HG03135 (cell line): Measurements from ENCODE around the gene COMMD4.

Experiments used
- ATAC-seq: cut with Tn5 transposase; IDR thresholded peaks from one replicate; pipeline ENCODE4 v1.9.1; 2021; ENCODE audit warnings: mild to moderate bottlenecking, moderate library complexity; ENCODE audit not compliant: unreplicated experiment

The COMMD4 gene

DNA sequence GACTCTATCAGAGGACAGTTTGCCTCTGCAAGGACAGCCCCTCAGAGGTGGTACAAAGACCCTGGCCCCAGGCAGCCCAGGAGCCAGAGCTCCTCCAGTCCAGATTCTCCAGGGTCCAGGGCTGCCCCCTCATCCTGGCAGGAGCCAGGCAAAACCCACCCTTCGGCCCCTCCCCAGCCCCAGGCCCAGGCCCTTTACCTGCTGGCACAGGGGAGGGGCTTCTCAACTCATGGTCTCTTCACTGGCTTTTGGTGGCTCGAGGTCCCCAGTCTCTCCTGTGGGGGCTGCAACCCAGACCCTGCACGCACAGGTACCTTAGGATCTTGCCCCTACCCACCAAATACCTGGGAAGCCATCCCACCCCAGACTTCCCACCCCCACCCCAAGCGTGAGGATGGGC, 19.5 kb downstream of the COMMD4 start:
- no peak for ATAC-seq

- ATAC-seq, result no peak
These were observed 20.1 kb downstream of the COMMD4 start for GRCh38 chr15:75356006-75356405.

GRCh38 chr15:75356517-75356916, 20.7 kb downstream of the COMMD4 start:
- ATAC-seq, result no peak

DNA sequence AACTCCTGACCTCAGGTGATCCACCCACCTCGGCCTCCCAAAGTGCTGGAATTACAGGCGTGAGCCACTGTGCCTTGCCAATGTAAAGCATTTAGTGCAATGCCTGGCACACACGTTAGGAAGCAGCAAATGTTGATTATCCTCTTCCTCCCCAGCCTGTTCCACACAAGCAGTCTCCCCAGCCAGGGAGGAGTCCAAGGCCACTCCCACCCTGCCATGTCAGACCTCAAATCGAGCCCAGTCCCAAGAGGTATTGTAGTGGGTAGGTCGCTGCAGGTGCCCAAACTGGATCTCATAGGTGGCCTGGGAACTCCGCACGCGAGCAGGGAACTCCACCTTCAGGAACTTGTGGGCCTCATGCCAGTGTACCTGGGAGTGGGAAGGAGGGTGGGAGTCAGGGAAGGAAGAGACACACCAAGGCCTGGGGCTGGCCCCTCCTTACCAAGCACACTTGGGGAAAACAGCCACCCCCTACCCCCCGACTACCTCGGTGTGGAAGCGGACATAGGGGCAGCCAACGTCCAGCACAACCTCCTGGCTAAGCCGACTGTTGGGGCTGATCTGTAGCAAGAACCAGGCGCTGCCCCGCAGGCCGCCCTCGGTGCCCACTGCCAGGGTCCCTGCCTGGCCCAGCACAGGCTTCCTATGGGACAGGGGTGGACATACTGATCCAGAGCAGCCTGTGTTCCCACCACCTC, 22.3 kb downstream of the COMMD4 start:
- ATAC-seq, result no peak

GRCh38 chr15:75358771-75359536, 23.1 kb downstream of the COMMD4 start:
- no peak for ATAC-seq

DNA sequence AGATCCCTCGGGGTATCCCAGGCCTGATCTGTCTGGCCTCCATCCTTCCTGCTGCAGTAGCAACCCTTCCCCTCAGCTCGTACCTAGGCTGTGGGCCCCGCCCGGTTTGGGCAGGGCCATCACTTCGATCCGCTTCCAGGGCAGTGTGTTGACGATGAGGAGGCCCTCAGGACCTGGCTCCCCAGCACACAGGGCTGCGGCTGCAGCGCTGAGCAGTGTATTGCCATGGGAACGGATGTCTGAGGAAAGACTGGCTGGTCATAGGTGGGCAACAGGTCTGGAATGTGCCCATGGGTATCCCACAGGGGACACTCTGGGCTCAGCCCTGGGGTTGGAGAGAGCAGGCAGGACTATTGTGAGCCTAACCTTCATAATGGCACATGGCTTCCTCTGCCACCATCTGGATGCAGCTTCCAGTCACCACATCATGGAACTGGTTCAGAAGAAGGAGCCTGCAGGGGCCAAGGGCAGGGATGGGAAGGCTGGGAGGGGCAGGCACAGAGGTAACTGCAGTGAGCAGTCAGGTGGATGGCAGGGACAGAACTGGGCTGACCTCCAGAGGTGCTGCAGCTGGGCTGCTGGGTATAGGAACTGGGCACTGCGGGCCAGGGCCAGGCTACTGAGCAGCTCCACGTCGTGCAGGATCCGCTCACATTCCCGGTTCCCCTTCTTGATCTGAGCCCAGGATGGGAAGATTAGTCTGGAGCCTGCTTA, 23.8 kb downstream of the COMMD4 start:
- no peak for ATAC-seq

DNA sequence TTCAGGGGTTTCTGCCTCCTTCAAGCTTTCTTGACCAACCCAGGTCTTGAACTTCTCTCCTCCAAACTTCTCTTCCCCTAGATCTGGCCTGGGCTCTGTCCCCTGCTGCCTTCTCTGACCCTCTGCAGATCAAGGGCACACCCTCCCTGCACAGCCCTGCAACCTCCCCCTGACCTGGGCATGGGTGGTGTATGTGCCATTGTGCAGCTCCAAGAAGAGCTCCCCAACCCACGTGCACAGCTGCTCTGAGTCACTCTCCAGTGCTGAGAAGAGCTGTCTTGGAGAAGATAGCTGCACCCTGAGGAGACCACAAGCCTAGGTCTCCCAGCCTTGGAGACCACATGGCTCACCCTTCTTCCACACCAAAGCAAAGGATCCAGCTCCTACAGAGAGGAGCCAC, 24.5 kb downstream of the COMMD4 start:
- ATAC-seq, result no peak

DNA sequence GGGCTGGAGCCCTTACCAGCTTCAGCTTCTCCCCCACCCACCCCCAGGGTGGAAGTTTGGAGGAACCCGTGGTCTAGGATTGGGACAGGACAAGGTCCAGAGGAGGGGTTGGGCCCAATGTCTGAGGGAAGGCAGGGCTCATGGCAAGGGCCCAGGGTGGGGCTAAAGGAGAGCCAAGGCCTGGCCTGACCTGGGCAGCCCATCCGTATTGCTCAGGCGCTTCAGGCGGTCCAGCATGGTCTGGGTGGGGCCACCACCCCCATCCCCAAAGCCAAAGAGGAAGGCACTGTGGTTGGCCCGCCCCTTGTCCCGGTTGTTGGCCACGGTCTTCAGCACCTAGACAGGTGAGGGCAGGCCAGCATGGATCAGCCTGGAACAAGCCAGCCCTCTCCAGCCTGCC, 25.0 kb downstream of the COMMD4 start:
- ATAC-seq, result no peak

- ATAC-seq, result no peak
These were observed 25.6 kb downstream of the COMMD4 start for GRCh38 chr15:75361361-75361988.

GRCh38 chr15:75361989-75362641, 26.3 kb downstream of the COMMD4 start:
- no peak for ATAC-seq

- ATAC-seq, result no peak
These were observed 26.9 kb downstream of the COMMD4 start for GRCh38 chr15:75362642-75363249.

GRCh38 chr15:75363786-75364185, 27.9 kb downstream of the COMMD4 start:
- ATAC-seq, result no peak

- ATAC-seq, result no peak
These were observed 29.0 kb downstream of the COMMD4 start for GRCh38 chr15:75364881-75365280.

DNA sequence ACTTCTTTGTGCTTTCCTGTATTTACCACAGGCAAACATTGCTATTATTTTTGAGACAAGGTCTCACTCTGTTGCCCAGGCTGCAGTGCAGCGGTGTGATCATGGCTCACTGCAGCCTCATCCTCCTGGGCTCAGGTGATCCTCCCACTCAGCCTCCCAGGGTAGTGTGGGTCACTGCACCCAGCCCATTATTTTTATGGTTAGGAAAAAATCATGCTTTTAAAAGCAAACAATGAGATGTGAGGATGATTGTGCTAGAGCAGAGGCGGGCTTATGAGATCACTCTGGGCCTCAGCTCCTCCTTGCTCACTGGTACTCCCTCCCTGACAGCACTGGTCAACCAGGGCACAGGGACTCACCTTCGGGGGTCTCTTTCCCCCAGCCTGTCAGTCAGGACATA, 30.3 kb downstream of the COMMD4 start:
- ATAC-seq, result no peak

GRCh38 chr15:75367006-75367405, 31.1 kb downstream of the COMMD4 start:
- ATAC-seq, result no peak

GRCh38 chr15:75367406-75367912, 31.6 kb downstream of the COMMD4 start:
- no peak for ATAC-seq

- ATAC-seq, result peak; percentile 84
These were observed 32.2 kb downstream of the COMMD4 start, which contains the start of gene MAN2C1 for GRCh38 chr15:75367913-75368688. Gene MAN2C1 (minus strand): TSS chr15:75368607. CDS start chr15:75368583, 24 bp downstream.

GRCh38 chr15:75368689-75369239, 32.9 kb downstream of the COMMD4 start:
- no peak for ATAC-seq
